Measurements from ENCODE around the gene SEC61G.

SEC61G gene
- total RNA-seq: 12.9 reads per million, percentile 37 among the genes with 10 or more reads in this experiment

DNA sequence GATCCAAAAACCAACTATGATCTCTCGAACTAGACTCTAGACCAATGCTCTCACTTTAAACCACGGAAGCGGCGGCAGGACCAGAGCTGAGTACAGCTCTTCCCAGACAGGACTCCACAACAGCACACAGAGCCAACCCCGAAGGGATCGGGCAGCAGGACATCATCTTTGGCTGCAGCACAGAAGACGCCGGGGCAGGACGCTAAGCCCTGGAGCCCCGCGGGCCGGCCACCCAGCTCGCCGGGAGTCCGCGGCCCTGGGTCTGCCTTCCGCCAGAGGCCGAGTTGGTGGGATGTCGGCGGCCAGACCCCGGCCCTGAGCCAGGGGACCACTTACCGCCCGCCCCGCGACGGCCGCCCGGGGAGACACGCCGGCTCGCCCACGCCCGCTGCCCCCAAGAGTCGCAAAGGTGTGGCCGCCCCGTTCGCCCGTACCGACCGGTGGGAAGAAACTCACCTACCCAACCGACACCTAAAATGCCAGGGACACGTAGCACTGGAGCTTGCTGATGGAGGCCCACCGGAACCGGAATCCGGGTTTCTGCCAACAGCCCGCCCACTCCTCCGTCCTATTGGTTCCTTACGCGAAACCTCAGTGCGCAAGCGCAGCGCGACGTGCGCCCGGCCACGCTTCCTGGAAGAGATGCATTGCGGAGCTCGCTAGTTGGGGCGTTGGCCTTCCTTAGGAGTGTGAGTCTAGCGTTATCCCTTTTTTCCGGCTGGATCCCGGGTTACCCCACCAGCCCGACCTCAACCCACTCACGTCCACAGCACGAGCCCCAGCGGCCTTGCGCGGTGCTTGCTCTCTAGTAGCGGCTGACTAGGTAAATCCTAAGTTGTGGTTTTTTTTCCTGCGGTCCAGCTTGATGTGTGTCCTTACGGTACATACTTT, at the start of gene SEC61G:
SEC61G (minus strand) TSS at position 510 of the 891 bp plus-strand sequence. CDS start 1,623 bp downstream, outside the sequence.
- DNase-seq: peak; percentile 92

DNA sequence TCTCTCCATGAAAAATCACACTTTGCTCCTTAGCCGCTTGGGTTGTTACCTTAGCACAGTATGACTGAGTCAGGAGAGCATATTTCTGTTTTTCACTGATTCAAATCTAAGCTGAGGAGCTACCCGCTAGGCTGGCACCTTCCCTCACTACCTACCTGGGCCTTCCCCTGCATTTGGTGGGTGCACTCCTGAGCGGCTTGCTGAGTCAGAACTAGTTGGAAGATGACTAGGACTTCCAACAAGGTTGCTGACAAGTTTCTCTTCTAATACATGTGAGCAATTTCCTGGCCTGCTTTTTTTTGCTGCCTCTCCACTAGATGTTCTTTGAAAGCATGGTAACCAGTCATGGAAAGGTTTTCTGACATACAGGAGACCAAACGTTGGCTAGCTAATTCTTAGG, 43.8 kb upstream of the SEC61G start:
- DNase-seq: no peak

- DNase-seq: no peak
Observed at GRCh38 chr7:54802114-54802513, 43.1 kb upstream of the SEC61G start.

DNA sequence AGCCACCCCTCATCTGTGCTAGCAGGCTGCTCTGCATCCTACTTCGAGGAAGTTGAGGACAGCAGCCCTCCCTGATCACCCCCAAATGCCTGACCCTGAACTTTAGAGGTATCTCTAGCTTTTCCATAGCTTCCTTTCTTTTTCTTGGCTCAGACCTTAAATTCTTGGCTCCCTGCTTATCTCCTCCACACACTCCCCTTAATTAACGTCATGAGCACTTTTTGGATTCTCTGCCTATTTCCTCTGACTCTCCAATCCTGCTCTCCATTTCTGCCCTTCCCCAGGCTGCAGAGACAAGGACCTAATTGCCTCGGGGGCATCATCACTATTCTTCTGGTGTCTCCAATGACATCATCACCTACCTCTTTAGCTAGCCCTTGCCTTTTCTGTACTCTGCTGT, 40.8 kb upstream of the SEC61G start:
- no peak for DNase-seq

DNA sequence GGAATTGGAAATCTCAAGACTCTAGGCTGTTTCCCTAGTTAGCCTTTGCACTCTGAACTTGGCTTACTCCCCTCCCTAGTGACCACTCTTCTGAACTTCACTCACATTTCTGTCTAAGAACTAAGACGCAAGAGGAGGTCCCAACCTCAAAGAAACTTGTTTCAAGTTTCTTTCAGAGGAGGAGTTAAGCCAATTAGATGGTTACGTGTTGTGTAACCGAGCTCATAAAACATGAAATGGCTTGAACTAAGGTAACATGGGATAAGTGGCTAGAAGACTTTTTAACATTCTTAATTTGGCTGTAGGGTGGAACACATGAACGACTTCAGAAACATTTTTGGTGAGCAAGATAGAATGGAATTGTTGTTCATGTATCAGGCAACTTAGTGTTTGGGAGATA, 39.5 kb upstream of the SEC61G start:
- DNase-seq: no peak

DNA sequence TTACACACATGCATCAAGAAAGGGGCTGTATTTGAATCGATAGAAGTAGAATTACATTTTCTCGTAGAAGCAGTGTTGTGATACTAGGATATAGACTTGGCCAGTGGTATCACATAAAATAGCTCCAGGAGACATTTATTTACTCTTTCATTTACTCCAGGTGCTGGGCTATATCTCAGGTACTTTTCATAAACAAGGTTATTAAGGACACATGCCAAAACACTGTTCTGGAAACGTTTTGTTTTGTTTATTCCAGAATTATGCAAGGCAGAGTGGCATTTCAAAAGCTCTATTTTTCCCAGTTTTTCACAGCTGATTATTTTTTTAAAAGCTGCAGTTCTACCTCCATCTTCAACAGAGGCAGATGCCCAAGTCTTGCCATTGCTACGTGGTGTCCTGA, 37.8 kb upstream of the SEC61G start:
- DNase-seq: no peak

- DNase-seq: no peak
Observed at GRCh38 chr7:54796150-54796549, 37.1 kb upstream of the SEC61G start.

GRCh38 chr7:54792383-54792782, 33.4 kb upstream of the SEC61G start:
- DNase-seq: no peak

- no peak for DNase-seq
Observed at GRCh38 chr7:54788664-54789063, 29.7 kb upstream of the SEC61G start.

GRCh38 chr7:54785261-54785660, 26.2 kb upstream of the SEC61G start:
- DNase-seq: no peak

- no peak for DNase-seq
Observed at GRCh38 chr7:54783952-54784351, 24.9 kb upstream of the SEC61G start.

DNA sequence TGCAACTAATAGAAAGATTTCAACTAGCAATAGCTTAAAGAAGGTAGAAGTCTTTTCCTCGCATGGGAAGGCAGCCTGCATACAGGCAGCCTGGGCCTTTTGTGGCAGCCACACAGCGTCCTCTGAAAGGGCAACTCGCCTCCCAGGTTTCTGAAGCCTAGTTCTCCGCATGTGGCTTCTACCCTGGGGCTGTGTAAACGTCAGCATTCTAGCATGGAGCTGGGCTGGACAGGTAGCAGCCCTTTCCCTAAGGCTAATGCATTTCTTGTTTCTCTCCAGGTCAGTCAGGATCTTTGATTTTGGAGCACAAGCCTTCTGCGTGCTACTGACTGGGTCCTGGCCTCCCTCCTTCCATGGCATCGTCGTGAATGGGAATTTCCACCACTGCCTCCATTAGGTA, 23.8 kb upstream of the SEC61G start:
- no peak for DNase-seq

DNA sequence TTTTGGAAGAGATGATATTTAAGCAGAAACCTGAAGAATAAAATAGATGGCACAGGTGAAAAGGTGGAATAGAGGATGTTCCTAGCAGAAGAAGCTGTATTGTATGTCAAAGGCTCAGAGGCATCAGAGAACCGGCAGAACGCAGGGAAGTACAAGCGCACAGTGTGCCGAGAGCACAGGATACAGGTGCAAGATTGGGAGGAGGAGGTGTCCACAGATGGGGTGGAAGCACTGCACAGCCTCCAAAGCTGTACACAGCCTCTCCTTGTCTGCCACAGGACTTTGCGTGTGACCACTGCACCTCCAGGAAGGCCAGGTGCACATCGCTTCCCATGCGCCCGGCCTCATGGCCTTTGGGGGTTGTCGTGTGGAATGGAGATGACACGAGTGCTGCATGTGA, 23.3 kb upstream of the SEC61G start:
- DNase-seq: no peak

DNA sequence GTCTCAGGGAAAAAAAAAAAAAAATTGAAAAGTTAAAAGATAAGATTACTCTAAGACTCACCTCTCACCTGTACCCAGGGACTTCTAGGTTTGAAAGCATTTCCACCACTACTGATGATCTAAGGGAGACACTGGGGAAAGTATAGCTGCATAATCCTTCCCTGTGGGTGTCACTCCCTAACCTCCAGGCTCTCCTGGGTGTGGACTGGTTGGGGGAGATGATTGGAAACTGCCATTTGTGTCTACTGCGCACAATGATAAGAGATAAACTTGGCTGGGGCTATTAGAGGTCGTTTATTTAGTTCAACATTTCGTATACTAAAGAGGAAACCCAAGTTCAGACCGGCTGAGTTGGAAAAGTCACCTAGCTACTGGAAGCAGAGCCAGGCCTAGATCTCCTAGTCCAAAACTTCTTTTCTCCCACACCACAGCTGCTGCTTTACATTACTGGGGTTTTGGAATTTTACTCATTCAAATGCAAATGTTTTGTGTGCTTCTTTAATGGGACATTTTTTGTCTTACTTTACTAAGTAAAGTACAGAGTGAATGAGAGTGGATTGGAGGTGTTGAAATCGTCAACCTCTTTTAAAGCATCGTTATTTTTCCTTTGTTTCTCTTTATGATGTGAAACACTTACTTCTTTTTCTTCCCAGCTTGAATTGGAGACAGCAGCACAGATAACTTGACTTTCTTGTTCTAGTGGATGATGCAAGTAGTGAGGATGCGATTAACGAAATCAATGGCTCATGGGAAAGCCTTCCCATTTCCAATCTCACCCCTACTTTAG, 22.3 kb upstream of the SEC61G start:
- DNase-seq: no peak

GRCh38 chr7:54780490-54780889, 21.5 kb upstream of the SEC61G start:
- DNase-seq: no peak

DNA sequence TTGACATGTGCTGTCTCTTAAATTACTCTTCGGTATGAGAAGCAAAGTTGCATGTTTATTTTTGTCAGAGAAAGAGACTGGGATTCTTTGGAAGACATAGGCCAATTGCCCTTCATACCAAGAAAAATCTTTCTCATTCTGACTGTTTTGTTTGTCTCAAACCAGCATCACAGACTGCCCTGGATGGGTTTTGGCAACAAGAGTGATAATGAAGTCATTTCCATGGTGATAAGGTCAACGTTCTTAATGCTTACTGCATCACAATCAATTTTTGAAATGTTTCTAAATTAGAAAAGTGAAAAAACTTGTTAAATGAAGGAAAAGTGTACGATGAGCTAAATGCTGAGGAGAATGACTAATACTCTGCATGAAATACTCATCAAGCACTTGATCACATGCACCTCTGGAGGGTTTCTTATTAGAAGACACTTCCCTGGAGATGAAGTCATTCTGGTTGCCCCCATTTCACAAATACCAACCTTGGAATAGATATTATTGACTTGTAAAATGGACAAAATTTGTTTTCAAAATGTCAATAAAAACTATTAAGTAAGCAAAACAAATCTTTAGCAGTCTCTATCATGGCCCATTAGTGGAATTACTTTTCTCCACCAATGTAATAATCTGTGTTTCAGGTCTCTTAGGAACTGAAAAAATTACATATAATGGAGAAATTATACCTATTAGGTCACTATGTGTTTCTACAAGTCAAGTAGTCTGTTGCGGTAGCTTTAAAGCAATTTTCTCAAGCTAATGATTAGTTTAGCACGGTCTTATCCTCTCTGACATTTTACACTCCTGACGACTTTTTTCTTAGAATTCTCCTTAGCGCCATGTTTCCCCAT, 19.9 kb upstream of the SEC61G start:
- no peak for DNase-seq

DNA sequence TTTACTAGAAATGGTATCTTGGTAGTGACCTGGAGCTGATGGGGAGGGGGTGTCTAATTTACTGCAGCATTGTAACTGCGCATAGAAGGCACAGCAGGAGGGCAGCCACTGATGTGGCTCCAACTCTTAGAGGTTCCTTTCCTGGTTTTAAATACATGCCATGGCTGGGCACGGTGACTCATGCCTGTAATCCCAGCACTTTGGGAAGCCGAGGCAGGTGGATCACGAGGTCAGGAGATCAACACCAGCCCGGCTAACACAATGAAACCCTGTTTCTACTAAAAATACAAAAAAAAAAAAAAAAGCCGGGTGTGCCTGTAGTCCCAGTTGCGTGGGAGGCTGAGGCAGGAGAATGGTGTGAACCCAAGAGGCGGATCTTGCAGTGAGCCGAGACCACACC, 19.2 kb upstream of the SEC61G start:
- no peak for DNase-seq

DNA sequence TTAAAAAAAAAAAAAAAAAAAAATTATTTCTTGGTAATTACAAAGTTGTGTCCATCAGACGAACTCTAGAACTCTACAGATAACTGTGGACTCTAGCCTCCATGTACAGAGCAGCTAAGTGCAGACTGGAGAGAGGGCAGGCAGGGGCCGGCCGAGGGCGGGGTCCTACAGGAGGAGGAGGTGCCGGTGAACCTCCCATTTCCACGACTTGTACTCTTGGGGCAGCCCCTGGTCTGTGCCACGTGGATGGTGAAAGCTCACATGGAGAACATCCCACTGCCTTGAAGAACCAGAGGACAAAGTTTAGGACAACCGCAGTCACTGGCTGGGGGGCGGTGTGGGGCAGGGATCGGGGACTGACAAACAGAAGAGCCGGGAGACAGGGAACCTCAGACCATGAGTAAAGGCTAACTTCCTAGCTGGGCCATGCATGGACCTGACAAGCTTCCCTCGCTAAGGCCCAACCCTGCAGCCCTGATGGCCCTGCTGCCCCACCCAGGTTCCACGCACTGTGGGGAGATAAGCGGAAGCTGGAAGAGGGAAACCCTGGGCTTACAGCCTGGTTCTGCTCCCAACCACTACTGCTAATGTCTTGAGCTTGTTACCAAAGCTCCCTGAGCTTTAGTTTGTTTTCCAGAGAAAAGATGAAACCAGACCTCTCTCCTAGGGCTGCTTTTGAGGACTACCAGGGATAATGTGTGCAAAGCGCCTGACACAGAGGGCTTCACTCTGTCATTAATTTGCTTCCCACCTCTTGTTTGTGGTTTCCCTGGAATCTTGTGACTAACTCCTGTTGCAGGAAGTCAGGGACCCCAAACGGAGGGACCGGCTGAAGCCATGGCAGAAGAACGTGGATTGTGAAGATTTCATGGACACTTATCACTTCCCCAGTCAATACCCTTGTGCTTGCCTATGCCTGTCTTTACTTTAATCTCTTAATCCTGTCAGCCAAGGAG, 16.1 kb upstream of the SEC61G start:
- DNase-seq: no peak

GRCh38 chr7:54773472-54774399, 14.7 kb upstream of the SEC61G start:
- DNase-seq: peak; percentile 47

GRCh38 chr7:54769203-54769602, 10.2 kb upstream of the SEC61G start:
- DNase-seq: no peak

DNA sequence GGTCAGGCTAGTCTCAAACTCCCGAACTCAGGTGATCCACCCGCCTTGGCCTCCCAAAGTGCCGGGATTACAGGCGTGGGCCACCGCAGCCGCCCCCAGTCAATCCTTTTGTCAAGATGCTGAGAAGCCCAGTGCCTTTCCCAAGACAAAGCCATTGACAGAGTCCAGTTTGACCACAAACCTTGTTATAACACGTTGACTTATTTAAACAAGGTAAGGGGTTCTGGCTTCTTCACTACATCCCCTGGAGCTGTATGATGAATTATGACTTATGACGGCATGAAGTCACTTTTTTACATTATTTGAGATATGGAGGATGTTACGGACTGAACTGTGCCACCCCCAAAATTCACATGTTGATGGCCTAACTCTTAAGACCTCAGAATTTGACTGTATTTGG, 5.8 kb upstream of the SEC61G start:
- DNase-seq: no peak

Measured in effector CD4-positive, alpha-beta T cell (primary cell).